ENCODE results near the gene GALNT17.

DNA sequence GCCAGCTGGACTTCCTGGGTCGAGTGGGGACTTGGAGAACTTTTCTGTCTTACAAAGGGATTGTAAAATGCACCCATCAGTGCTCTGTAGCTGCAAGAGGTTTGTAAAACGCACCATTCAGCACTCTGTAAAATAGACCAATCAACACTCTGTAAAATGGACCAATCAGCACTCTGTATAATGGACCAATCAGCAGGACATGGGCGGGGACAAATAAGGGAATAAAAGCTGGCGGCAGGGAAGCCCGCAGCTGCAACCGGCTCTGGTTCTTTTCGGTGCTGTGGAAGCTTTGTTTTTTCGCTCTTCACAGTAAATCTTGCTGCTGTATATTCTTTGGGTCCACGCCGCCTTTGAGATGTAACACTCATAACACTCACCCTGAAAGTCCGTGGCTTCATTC is 151.9 kb downstream of the GALNT17 start:
- no peak for TF ChIP-seq EZH2phosphoT487 (IDR thresholded peaks at IDR 0.05; ENCODE audit: borderline replicate concordance)
- TF ChIP-seq, protein P1, sequence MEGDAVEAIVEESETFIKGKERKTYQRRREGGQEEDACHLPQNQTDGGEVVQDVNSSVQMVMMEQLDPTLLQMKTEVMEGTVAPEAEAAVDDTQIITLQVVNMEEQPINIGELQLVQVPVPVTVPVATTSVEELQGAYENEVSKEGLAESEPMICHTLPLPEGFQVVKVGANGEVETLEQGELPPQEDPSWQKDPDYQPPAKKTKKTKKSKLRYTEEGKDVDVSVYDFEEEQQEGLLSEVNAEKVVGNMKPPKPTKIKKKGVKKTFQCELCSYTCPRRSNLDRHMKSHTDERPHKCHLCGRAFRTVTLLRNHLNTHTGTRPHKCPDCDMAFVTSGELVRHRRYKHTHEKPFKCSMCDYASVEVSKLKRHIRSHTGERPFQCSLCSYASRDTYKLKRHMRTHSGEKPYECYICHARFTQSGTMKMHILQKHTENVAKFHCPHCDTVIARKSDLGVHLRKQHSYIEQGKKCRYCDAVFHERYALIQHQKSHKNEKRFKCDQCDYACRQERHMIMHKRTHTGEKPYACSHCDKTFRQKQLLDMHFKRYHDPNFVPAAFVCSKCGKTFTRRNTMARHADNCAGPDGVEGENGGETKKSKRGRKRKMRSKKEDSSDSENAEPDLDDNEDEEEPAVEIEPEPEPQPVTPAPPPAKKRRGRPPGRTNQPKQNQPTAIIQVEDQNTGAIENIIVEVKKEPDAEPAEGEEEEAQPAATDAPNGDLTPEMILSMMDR (conservative IDR thresholded peaks at IDR 0.05; ENCODE audit: low read length), result no peak

Data from Loucy (cell line).